Uterus (tissue), 4 donors: ENCODE data around the gene PRKAR1B. TPM values are rescaled to one million over a fixed set of nuclear protein-coding genes. Genes with fewer than 3 reads are reported as not detected.

Experiments
- DNase-seq, 2 donors: peaks; one replicate each; pipeline ENCODE4 v3.0.0-alpha.2; 2019 to 2020
- H3K27ac ChIP-seq, 2 donors: fragments of 200-600 bp; sonication (generic); 1 replicate in 1 of 2; 2 replicates in 1 of 2; pipeline ENCODE4 v1.5.1; 2016 to 2018
- H3K27me3 ChIP-seq, 2 donors: fragments of 200-600 bp; sonication (generic); one replicate each; pipeline ENCODE4 v1.5.1; 2018 to 2019; ENCODE audit warnings: control low read depth in 1 of 2
- H3K36me3 ChIP-seq, 2 donors: fragments of 200-600 bp; sonication (generic); one replicate each; pipeline ENCODE4 v1.5.1; 2019; ENCODE audit warnings: control low read depth in 1 of 2
- H3K4me1 ChIP-seq, 2 donors: fragments of 200-600 bp; sonication (generic); one replicate each; pipeline ENCODE4 v1.5.1; 2018 to 2019; ENCODE audit warnings: control low read depth in 1 of 2
- H3K4me3 ChIP-seq, 2 donors: fragments of 200-600 bp; sonication (generic); 1 replicate in 1 of 2; 2 replicates in 1 of 2; pipeline ENCODE4 v1.5.1; 2018 to 2019; ENCODE audit warnings: mild to moderate bottlenecking in 1 of 2
- H3K9me3 ChIP-seq, 2 donors: fragments of 200-600 bp; sonication (generic); one replicate each; pipeline ENCODE4 v1.5.1; 2019; ENCODE audit warnings: control low read depth in 1 of 2
- POLR2A ChIP-seq, 2 donors: fragments of 450-650 bp; IDR thresholded peaks; one replicate each; pipeline ENCODE4 v1.6.1; 2016; ENCODE audit warnings: antibody characterized with exemption in 2 of 2, mild to moderate bottlenecking in 1 of 2, moderate library complexity in 1 of 2
- intact Hi-C: fragments of 100-400 bp; cut with DNase I; formaldehyde crosslinking; loops from one replicate; pipeline ENCODE4 v1.15.1; 2023; ENCODE audit warnings: low total_unique reads
- total RNA-seq, 4 donors: library from RNA; depleted of rRNA in 3 of 4; stranded (reverse); fragments of >200 nt in 3 of 4; gene quantifications; one replicate each; pipeline versions ENCODE4 v1.1.0 to v1.2.4, GENCODE V29; 2014 to 2023
- TF ChIP-seq, protein P1 (sequence below), 4 experiments: fragments of 200-600 bp in 2 of 4; fragments of 450-650 bp in 2 of 4; sonication (generic) in 2 of 4; IDR thresholded peaks; one replicate each; pipeline ENCODE4 v1.5.1; 2016 to 2019; ENCODE audit warnings: antibody characterized with exemption in 4 of 4, mild to moderate bottlenecking in 2 of 4, moderate library complexity in 1 of 4
- donor health status: DM: yes; HTN: yes; CAD: no.

The PRKAR1B gene
- total RNA-seq, 4 donors from 2014 or later: 1.0 to 45.2 (median 28.7) TPM

DNA sequence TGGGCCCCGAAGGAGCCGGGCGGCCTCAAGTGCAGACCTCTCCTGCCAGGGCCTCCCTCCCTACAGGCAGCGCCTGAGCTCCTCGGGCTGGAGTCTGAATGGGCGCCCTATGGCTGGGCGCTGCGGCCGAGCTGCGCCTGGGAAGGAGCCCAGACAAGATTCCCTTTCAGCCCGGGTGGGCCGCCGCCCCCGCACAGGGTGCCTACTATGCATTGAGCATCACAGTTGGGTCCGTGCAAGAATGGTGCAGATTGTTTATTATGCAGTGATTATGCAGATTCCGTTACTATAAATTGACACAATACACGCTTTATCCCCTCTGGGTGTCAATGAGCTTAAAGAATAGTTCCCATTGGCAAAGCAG, 130.3 kb downstream of the PRKAR1B start:
- Histone ChIP-seq H3K4me1 (no peaks in the 10 kb centered on the region), H3K27me3 (no peaks in the 10 kb centered on the region), H3K36me3 (no peaks in the 10 kb centered on the region), H3K9me3 (no peaks in the 10 kb centered on the region), H3K4me3 (no peak overlapping the region), H3K27ac (no peak overlapping the region)
- DNase-seq: no peak
- intact Hi-C loops: no loop called here
- TF ChIP-seq, protein P1, sequence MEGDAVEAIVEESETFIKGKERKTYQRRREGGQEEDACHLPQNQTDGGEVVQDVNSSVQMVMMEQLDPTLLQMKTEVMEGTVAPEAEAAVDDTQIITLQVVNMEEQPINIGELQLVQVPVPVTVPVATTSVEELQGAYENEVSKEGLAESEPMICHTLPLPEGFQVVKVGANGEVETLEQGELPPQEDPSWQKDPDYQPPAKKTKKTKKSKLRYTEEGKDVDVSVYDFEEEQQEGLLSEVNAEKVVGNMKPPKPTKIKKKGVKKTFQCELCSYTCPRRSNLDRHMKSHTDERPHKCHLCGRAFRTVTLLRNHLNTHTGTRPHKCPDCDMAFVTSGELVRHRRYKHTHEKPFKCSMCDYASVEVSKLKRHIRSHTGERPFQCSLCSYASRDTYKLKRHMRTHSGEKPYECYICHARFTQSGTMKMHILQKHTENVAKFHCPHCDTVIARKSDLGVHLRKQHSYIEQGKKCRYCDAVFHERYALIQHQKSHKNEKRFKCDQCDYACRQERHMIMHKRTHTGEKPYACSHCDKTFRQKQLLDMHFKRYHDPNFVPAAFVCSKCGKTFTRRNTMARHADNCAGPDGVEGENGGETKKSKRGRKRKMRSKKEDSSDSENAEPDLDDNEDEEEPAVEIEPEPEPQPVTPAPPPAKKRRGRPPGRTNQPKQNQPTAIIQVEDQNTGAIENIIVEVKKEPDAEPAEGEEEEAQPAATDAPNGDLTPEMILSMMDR (IDR thresholded peaks at IDR 0.05): no peak
- no peak for TF ChIP-seq POLR2A (IDR thresholded peaks at IDR 0.05)

DNA sequence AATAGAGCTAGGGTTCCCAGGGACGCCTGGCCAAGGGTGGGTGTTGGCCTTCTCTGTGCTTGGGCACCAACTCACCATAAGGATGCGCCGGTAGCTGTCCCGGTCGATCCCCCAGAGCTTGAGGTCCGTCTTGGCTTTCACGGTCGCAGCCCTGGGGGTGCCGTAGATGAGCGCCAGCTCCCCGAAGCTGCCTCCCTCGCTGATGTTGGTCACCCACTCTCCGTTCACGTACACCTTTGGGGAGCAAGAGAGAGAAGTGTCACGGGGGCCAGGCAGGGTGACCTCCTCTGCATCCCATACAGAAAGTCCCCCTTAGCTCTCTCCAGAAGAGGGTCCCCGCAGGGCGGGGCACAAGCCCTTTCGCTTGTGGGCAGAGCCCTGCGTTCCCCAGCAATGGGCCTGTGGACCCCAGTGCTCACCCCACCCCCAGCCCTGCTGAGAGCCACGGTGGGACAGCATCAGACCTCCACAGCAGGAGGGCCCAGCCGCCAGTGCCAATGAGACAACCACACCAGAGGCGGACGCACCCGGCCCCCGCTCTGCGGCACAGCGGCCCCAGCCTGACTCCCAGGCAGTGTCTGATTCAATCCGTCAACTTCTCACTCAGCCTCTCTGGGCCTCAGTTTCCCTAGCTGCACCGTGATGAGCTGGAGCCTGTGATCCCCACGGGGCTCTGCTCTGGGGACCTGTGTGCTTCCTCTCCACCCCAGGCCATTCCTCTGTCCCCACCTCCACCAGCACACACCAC, 130.8 kb downstream of the PRKAR1B start:
- peaks cover 0 to 1% of the 10 kb centered on the region in 2 donors for H3K4me1 ChIP-seq
- intact Hi-C loops: no loop called here
- no peaks in the 10 kb centered on the region for H3K36me3 ChIP-seq
- TF ChIP-seq, protein P1 (IDR thresholded peaks at IDR 0.05): no peak
- TF ChIP-seq POLR2A (IDR thresholded peaks at IDR 0.05): no peak
- H3K27ac ChIP-seq: no peak overlapping the region
- no peaks in the 10 kb centered on the region for H3K9me3 ChIP-seq
- no peak for DNase-seq
- H3K4me3 ChIP-seq: no peak overlapping the region
- no peaks in the 10 kb centered on the region for H3K27me3 ChIP-seq

DNA sequence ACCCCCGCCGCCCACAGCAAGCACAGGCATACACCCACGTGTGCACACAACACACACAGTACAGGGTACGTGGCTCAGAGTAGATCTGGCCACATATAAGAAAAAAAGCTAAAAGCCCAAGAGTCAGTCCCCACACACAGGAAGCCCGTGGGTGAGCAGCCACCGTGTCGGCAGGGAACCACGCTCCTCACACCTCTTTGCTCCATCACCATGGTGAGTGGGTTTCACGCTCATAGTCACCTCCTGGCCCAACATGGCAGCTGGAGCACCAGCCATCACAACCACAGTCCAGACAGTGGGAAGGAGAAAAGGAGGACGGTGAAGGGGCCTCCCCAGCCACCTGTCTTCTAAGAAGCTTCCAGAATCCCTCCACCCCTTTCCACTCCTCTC, 131.5 kb downstream of the PRKAR1B start:
- no peak for DNase-seq
- Histone ChIP-seq H3K27ac (no peak overlapping the region), H3K27me3 (no peaks in the 10 kb centered on the region), H3K36me3 (no peaks in the 10 kb centered on the region), H3K9me3 (no peaks in the 10 kb centered on the region), H3K4me3 (no peak overlapping the region), H3K4me1 (peaks cover 0 to 7% of the 10 kb centered on the region in 2 donors)
- intact Hi-C loops: no loop called here
- TF ChIP-seq, protein P1 (IDR thresholded peaks at IDR 0.05): no peak
- TF ChIP-seq POLR2A (IDR thresholded peaks at IDR 0.05): no peak

DNA sequence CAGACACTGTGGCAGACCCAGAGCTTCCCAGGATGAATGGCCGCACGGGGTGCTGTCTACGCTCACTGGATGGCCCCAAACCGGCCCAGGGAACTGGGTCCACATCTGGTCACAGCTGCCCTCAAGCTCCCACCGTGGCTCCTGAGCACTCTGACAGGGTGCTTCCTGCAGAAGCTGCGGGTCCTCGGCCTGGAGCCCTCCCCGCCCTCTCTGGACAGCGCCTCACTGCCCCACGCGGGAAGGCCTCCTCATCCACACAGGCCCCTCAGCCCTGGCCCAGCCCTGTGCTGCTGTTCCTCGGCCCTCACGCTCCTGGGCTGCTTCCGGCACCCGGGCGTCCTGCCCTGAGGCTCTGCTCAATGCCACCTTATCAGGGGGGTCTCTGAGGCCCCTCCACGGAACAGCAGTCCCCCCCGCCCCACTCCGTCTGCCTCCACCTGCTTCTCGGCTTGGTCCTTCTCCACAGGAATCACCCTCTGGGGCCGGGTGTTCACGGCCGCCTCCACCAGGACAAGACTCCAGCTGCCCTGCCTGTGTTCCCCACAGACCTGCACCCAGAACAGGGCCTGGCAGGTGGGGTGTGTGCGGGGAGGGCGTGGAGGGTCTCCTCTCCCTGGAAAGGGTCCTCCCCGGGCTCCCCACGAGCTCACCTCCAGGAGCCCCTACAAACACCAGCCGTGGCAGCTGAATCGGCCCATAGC, 132.0 kb downstream of the PRKAR1B start:
- Histone ChIP-seq H3K36me3 (no peaks in the 10 kb centered on the region), H3K27ac (no peak overlapping the region), H3K9me3 (no peaks in the 10 kb centered on the region), H3K4me1 (peaks cover 0 to 11% of the 10 kb centered on the region in 2 donors), H3K4me3 (no peak overlapping the region), H3K27me3 (no peaks in the 10 kb centered on the region)
- no peak for DNase-seq
- intact Hi-C loops: loop anchor here (5.0 kb wide), 1 partner anchor 73 kb away; no protein-coding TSS in a partner anchor
- TF ChIP-seq POLR2A (IDR thresholded peaks at IDR 0.05): no peak
- TF ChIP-seq, protein P1 (IDR thresholded peaks at IDR 0.05): no peak
